ENCODE measurements around the gene QKI. TPM values are rescaled to one million over a fixed set of nuclear protein-coding genes. Genes with fewer than 3 reads are reported as not detected.

The QKI gene
- total RNA-seq, 3 donors from 2014 or later (not counting 1 experiment from before 2014, with no cell fraction given): 148 to 174 (median 166) TPM

- no peak overlapping the region for H3K4me3 ChIP-seq (ENCODE audit: low read length)
- H3K36me3 ChIP-seq (ENCODE audit: control insufficient read depth, insufficient read depth, low read length): no peaks in the 10 kb centered on the region
- no peaks in the 10 kb centered on the region for H3K9me3 Mint-ChIP-seq
- no peak overlapping the region for H3K27ac Mint-ChIP-seq
- no peak overlapping the region for H3K27ac ChIP-seq (ENCODE audit: low read length)
- ATAC-seq (no peak), DNase-seq (no peak)
- no peaks in the 10 kb centered on the region for H3K9me3 ChIP-seq (ENCODE audit: control insufficient read depth, insufficient read depth, low read length)
- WGBS (ENCODE audit: insufficient coverage): 67% methylated on average over 1 of the region's 1 CpG
- no peak overlapping the region for H3K4me3 Mint-ChIP-seq
- peaks cover 8% of the 10 kb centered on the region in 2 donors for H3K4me1 Mint-ChIP-seq
- H3K27me3 Mint-ChIP-seq (ENCODE audit: low read depth in 2 of 2): peaks cover 22 to 36% of the 10 kb centered on the region in 2 donors
- H3K4me1 ChIP-seq (ENCODE audit: control insufficient read depth, insufficient read depth, low read length): no peaks in the 10 kb centered on the region
- H3K27me3 ChIP-seq (ENCODE audit: control insufficient read depth, insufficient read depth, low read length): no peaks in the 10 kb centered on the region
- no peaks in the 10 kb centered on the region for H3K36me3 Mint-ChIP-seq
- intact Hi-C loops (cut with micrococcal nuclease): no loop called here
- no peak for TF ChIP-seq CTCF (IDR thresholded peaks at IDR 0.05)
Observed at GRCh38 chr6:163369141-163369540, 45.4 kb upstream of the QKI start.

GRCh38 chr6:163369628-163370365 is 44.7 kb upstream of the QKI start:
- no peaks in the 10 kb centered on the region for H3K36me3 ChIP-seq (ENCODE audit: control insufficient read depth, insufficient read depth, low read length)
- intact Hi-C loops (cut with micrococcal nuclease): no loop called here
- Mint-ChIP-seq H3K4me1 (peaks cover 8% of the 10 kb centered on the region in 2 donors), H3K27ac (no peak overlapping the region), H3K27me3 (ENCODE audit: low read depth in 2 of 2) (peaks cover 27 to 43% of the 10 kb centered on the region in 2 donors), H3K4me3 (no peak overlapping the region), H3K9me3 (no peaks in the 10 kb centered on the region), H3K36me3 (no peaks in the 10 kb centered on the region)
- H3K4me3 ChIP-seq (ENCODE audit: low read length): no peak overlapping the region
- no peaks in the 10 kb centered on the region for H3K27me3 ChIP-seq (ENCODE audit: control insufficient read depth, insufficient read depth, low read length)
- no peaks in the 10 kb centered on the region for H3K4me1 ChIP-seq (ENCODE audit: control insufficient read depth, insufficient read depth, low read length)
- no peak for TF ChIP-seq CTCF (IDR thresholded peaks at IDR 0.05)
- no peak overlapping the region for H3K27ac ChIP-seq (ENCODE audit: low read length)
- DNase-seq (no peak), ATAC-seq (no peak)
- no peaks in the 10 kb centered on the region for H3K9me3 ChIP-seq (ENCODE audit: control insufficient read depth, insufficient read depth, low read length)
- 73% methylated on average over 15 of the region's 15 CpGs for WGBS (ENCODE audit: insufficient coverage)

- Mint-ChIP-seq H3K4me3 (no peak overlapping the region), H3K9me3 (no peaks in the 10 kb centered on the region), H3K27me3 (ENCODE audit: low read depth in 2 of 2) (peaks cover 23 to 45% of the 10 kb centered on the region in 2 donors), H3K4me1 (peaks cover 8% of the 10 kb centered on the region in 2 donors), H3K36me3 (no peaks in the 10 kb centered on the region), H3K27ac (no peak overlapping the region)
- no peaks in the 10 kb centered on the region for H3K27me3 ChIP-seq (ENCODE audit: control insufficient read depth, insufficient read depth, low read length)
- no peak overlapping the region for H3K27ac ChIP-seq (ENCODE audit: low read length)
- no peaks in the 10 kb centered on the region for H3K9me3 ChIP-seq (ENCODE audit: control insufficient read depth, insufficient read depth, low read length)
- intact Hi-C loops (cut with micrococcal nuclease): no loop called here
- ATAC-seq (no peak), DNase-seq (no peak)
- no peaks in the 10 kb centered on the region for H3K36me3 ChIP-seq (ENCODE audit: control insufficient read depth, insufficient read depth, low read length)
- no peak for TF ChIP-seq CTCF (IDR thresholded peaks at IDR 0.05)
- no peak overlapping the region for H3K4me3 ChIP-seq (ENCODE audit: low read length)
- no peaks in the 10 kb centered on the region for H3K4me1 ChIP-seq (ENCODE audit: control insufficient read depth, insufficient read depth, low read length)
- WGBS (ENCODE audit: insufficient coverage): 70% methylated on average over 4 of the region's 5 CpGs
Observed at GRCh38 chr6:163370464-163371117, 43.9 kb upstream of the QKI start.

Measured in natural killer cell (primary cell).